ENCODE results near the gene DNAJC28.
"Not testable (repeated sequence)": the region's sequence is repeated elsewhere in the genome, so short reads cannot be mapped to it uniquely, and the experiment has no call there.

The DNAJC28 gene

DNA sequence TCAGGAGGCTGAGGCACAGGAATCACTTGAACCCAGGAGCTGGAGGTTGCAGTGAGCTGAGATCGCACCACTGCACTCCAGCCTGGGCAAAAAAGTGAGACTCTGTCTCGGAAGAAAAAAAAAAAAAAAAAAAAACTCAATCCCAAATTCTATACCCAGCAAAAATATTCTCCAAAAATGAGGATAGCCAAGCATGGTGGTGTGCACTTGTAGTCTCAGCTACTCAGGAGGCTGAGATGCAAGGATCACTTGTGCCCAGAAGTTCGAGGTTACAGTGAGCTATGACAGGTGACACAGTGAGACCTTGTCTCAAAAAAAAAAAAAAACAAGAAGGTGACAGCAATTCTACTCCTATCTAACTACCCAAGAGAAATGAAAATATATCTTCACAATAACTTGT is 18.2 kb downstream of the DNAJC28 start:
- TF ChIP-seq, protein P1, sequence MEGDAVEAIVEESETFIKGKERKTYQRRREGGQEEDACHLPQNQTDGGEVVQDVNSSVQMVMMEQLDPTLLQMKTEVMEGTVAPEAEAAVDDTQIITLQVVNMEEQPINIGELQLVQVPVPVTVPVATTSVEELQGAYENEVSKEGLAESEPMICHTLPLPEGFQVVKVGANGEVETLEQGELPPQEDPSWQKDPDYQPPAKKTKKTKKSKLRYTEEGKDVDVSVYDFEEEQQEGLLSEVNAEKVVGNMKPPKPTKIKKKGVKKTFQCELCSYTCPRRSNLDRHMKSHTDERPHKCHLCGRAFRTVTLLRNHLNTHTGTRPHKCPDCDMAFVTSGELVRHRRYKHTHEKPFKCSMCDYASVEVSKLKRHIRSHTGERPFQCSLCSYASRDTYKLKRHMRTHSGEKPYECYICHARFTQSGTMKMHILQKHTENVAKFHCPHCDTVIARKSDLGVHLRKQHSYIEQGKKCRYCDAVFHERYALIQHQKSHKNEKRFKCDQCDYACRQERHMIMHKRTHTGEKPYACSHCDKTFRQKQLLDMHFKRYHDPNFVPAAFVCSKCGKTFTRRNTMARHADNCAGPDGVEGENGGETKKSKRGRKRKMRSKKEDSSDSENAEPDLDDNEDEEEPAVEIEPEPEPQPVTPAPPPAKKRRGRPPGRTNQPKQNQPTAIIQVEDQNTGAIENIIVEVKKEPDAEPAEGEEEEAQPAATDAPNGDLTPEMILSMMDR (IDR thresholded peaks at IDR 0.05; ENCODE audit: low read depth, low read length, missing control alignments), result no peak
- Histone ChIP-seq H3K27ac (no peak overlapping the region), H3K36me3 (replicated peaks) (no peaks in the 10 kb centered on the region), H3K27me3 (replicated peaks) (no peaks in the 10 kb centered on the region), H3K4me3 (ENCODE audit: low read depth, low read length) (no peak overlapping the region)
- no peak for DNase-seq
- in situ Hi-C loops (cut with HindIII; ENCODE audit: low pct_ligation_motif_present, low sequenced_read_pairs), result no loop called here

DNA sequence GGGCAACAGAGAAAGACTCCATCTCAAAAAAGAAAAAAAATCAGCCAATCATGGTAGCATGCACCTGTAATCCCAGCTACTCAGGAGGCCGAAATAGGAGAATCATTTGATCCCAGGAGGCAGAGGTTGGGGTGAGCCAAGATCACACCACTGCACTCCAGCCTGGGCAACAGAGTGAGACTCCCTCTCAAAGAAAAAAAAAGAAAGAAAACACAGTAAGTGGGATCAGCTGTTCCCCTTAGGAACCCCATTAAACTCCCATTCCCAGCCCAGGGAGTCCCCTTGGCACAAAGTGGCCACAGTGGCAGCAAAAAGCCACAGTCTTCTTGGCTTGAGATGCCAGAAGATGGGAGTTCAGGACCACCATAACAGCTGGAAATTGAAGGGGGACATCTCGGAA is 20.8 kb downstream of the DNAJC28 start:
- Histone ChIP-seq H3K4me3 (ENCODE audit: low read depth, low read length) (no peak overlapping the region), H3K36me3 (replicated peaks) (no peaks in the 10 kb centered on the region), H3K27me3 (replicated peaks) (no peaks in the 10 kb centered on the region), H3K27ac (no peak overlapping the region)
- TF ChIP-seq, protein P1 (IDR thresholded peaks at IDR 0.05; ENCODE audit: low read depth, low read length, missing control alignments), result no peak
- DNase-seq, result no peak
- in situ Hi-C loops (cut with HindIII; ENCODE audit: low pct_ligation_motif_present, low sequenced_read_pairs), result no loop called here

DNA sequence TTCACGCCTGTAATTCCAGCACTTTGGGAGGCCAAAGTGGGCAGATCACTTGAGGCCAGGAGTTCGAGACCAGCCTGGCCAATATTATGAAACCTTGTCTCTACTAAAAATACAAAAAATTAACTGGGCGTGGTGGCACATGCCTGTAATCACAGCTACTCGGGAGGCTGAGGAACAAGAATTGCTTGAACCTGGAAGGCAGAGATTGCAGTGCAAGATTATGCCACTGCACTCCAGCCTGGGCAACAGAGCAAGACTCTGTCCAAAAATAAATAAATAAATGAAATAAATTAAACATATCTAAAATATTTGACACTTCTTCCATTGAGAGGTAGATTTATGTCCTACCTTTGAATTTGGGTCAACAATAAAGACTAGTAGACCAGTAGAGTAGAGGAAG is 22.3 kb downstream of the DNAJC28 start:
- DNase-seq; H3K36me3 ChIP-seq (replicated peaks); H3K4me3 ChIP-seq (ENCODE audit: low read depth, low read length); in situ Hi-C loops (cut with HindIII; ENCODE audit: low pct_ligation_motif_present, low sequenced_read_pairs); H3K27ac ChIP-seq; H3K27me3 ChIP-seq (replicated peaks): not testable (repeated sequence)

DNA sequence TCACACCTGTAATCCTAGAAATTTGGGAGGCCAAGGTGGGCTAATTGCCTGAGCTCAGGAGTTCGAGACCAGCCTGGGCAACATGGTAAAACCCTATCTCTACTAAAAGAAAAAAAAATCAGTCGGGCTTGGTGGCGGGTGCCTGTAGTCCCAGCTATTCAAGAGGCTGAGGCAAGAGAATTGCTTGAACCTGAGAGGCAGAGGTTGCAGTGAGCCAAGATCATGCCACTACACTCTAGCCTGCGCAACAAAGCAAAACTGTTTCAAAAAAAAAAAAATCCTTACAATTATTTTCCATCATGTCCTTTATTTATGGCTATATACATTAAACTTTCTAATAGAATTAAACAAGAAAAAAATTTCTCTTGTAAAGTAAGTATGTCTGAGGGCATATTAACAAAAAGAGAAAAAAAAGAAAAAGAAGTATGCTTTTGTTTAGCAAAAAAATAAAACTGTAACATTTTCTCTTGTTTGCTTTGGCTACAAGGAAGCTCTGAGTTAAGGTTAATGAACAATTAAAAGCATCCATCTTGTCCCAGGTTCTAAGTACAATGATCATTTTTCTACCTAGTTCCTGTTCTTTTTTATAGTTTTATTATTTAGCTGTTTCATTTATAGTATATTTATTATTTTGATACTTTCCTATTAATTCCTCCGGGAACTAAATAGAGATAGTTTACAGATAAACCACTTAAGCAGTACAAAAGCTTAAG is 29.8 kb downstream of the DNAJC28 start:
- H3K27ac ChIP-seq, result no peak overlapping the region
- no peaks in the 10 kb centered on the region for H3K27me3 ChIP-seq (replicated peaks)
- no peak for DNase-seq
- in situ Hi-C loops (cut with HindIII; ENCODE audit: low pct_ligation_motif_present, low sequenced_read_pairs), result no loop called here
- TF ChIP-seq, protein P1 (IDR thresholded peaks at IDR 0.05; ENCODE audit: low read depth, low read length, missing control alignments), result no peak
- no peak overlapping the region for H3K4me3 ChIP-seq (ENCODE audit: low read depth, low read length)
- H3K36me3 ChIP-seq (replicated peaks), result peaks cover 11% of the 10 kb centered on the region

DNA sequence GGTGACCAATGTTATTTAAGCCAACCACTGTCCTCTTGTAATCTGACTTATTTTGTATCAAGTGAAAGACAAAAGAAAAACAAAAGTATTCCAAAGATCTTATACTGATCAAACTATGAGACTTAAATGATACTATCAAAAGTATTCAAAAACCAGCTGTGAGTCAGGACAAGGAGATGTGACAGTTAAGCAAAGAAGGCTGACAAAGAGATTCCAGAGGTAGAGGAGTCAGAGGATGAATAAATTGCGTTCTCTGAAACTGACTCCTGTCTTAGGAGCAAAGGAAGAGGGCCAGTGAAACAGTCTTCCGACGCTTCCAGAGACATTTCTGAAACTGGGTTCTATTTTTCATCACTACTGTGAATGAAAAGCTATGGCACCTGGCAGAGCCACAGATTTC is 32.7 kb downstream of the DNAJC28 start:
- no peak overlapping the region for H3K27ac ChIP-seq
- no peaks in the 10 kb centered on the region for H3K27me3 ChIP-seq (replicated peaks)
- no peak overlapping the region for H3K4me3 ChIP-seq (ENCODE audit: low read depth, low read length)
- in situ Hi-C loops (cut with HindIII; ENCODE audit: low pct_ligation_motif_present, low sequenced_read_pairs), result no loop called here
- no peak for DNase-seq
- TF ChIP-seq, protein P1 (IDR thresholded peaks at IDR 0.05; ENCODE audit: low read depth, low read length, missing control alignments), result no peak
- H3K36me3 ChIP-seq (replicated peaks), result peaks cover 19% of the 10 kb centered on the region

DNA sequence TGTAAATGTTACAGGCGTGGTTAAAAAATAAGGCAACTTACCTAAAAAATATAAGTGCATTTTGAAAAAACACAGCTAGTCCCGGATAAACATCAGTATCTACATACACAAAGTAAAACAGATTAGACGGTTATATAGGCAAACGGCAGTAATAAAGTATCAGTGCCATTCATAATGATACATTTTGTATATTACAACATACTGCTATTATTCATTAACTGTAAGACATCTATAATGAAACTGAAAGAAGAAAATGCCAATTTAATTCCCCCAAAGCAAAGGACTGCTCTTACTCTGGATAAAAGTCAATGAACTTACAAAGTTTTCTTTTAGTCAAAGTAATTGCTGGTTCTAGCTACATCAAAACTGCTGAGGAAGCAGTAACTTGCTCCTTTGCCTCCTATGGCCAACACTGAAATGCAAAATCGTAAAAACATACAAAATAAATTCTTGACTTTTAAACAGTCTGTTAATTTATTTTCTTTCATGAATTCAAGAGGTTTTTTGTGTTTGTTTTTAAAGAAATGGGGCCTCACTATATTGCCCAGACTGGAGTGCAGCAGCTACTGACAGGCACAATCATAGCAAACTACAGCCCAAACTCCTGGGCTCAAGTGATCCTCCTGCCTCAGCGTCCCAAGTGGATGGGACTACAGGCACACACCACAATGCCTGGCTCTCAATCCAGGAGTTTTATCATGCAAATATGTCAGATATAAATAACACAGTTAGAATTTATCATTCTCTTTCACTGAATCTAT is 35.6 kb downstream of the DNAJC28 start:
- DNase-seq, result no peak
- no peak overlapping the region for H3K27ac ChIP-seq
- no peak overlapping the region for H3K4me3 ChIP-seq (ENCODE audit: low read depth, low read length)
- H3K27me3 ChIP-seq (replicated peaks), result no peaks in the 10 kb centered on the region
- peaks cover 11% of the 10 kb centered on the region for H3K36me3 ChIP-seq (replicated peaks)
- in situ Hi-C loops (cut with HindIII; ENCODE audit: low pct_ligation_motif_present, low sequenced_read_pairs), result no loop called here
- TF ChIP-seq, protein P1 (IDR thresholded peaks at IDR 0.05; ENCODE audit: low read depth, low read length, missing control alignments), result no peak

Measured in brain microvascular endothelial cell (primary cell).